Astrocyte (in vitro differentiated cells and primary cell): ENCODE results near the gene SH3PXD2B. TPM values are rescaled to one million over a fixed set of nuclear protein-coding genes. Genes with fewer than 3 reads are reported as not detected.

Source experiments
- DNase-seq: peaks from one replicate; pipeline ENCODE4 v3.0.0-alpha.2; 2010; ENCODE audit warnings: low read depth
- FAIRE-seq: peaks from 2 replicates; lab custom pipeline; 2011; peaks lifted over from hg19 to GRCh38; lab: Jason Lieb, UNC
- H2AFZ ChIP-seq: 2 replicates; pipeline ENCODE4 v1.6.0; 2012; ENCODE audit warnings: low read depth, low read length, inconsistent platforms
- H3K27ac ChIP-seq: 2 replicates; pipeline ENCODE4 v1.5.1; 2011; ENCODE audit warnings: low read depth, low read length, inconsistent platforms
- H3K27me3 ChIP-seq: 2 replicates; pipeline ENCODE4 v1.6.0; 2011; ENCODE audit warnings: low read length, inconsistent platforms; ENCODE audit not compliant: insufficient read depth
- H3K36me3 ChIP-seq: 2 replicates; pipeline ENCODE4 v1.5.1; 2011; ENCODE audit warnings: low read length, inconsistent platforms; ENCODE audit not compliant: insufficient read depth
- H3K4me1 ChIP-seq: 2 replicates; pipeline ENCODE4 v1.5.1; 2011; ENCODE audit warnings: low read length, inconsistent platforms; ENCODE audit not compliant: insufficient read depth
- H3K4me2 ChIP-seq: 2 replicates; pipeline ENCODE4 v1.6.0; 2012; ENCODE audit warnings: low read length, inconsistent platforms
- H3K4me3 ChIP-seq: 2 replicates; pipeline ENCODE4 v1.5.1; 2011; ENCODE audit warnings: low read depth, mild to moderate bottlenecking, low read length, inconsistent platforms; ENCODE audit not compliant: insufficient read depth
- H3K79me2 ChIP-seq: 2 replicates; pipeline ENCODE4 v1.6.0; 2012; ENCODE audit warnings: mild to moderate bottlenecking, low read length, inconsistent platforms; ENCODE audit not compliant: insufficient read depth
- H3K9ac ChIP-seq: 2 replicates; pipeline ENCODE4 v1.6.0; 2012; ENCODE audit warnings: mild to moderate bottlenecking, low read length, inconsistent platforms
- H3K9me3 ChIP-seq: 2 replicates; pipeline ENCODE4 v1.5.1; 2012; ENCODE audit warnings: low read depth, mild to moderate bottlenecking, low read length, inconsistent platforms; ENCODE audit not compliant: insufficient read depth
- H4K20me1 ChIP-seq: 2 replicates; pipeline ENCODE4 v1.6.0; 2012; ENCODE audit warnings: low read length, inconsistent platforms; ENCODE audit not compliant: insufficient read depth
- H3K27ac Mint-ChIP-seq: one replicate; pipeline ENCODE4 v1.8.0; 2021; ENCODE audit warnings: mild to moderate bottlenecking, mixed read lengths; ENCODE audit not compliant: unreplicated experiment
- H3K27me3 Mint-ChIP-seq: one replicate; pipeline ENCODE4 v1.8.0; 2021; ENCODE audit warnings: low read depth, mixed read lengths; ENCODE audit not compliant: unreplicated experiment
- H3K36me3 Mint-ChIP-seq: one replicate; pipeline ENCODE4 v1.8.0; 2021; ENCODE audit warnings: low read depth, mixed read lengths; ENCODE audit not compliant: unreplicated experiment
- H3K4me1 Mint-ChIP-seq: one replicate; pipeline ENCODE4 v1.8.0; 2021; ENCODE audit warnings: low read depth, mixed read lengths; ENCODE audit not compliant: unreplicated experiment
- H3K4me3 Mint-ChIP-seq: one replicate; pipeline ENCODE4 v1.8.0; 2021; ENCODE audit warnings: mild to moderate bottlenecking, moderate library complexity, mixed read lengths; ENCODE audit not compliant: unreplicated experiment
- H3K9me3 Mint-ChIP-seq: one replicate; pipeline ENCODE4 v1.8.0; 2021; ENCODE audit warnings: mild to moderate bottlenecking, mixed read lengths; ENCODE audit not compliant: unreplicated experiment
- CTCF ChIP-seq: IDR thresholded peaks from 2 replicates; pipeline ENCODE4 v1.5.1; 2011; ENCODE audit warnings: low read depth, mild to moderate bottlenecking, inconsistent platforms, low read length, moderate library complexity; ENCODE audit not compliant: insufficient read depth
- EZH2 ChIP-seq: IDR thresholded peaks from 2 replicates; pipeline ENCODE4 v1.6.1; 2012; ENCODE audit warnings: mild to moderate bottlenecking, low read length, inconsistent platforms; ENCODE audit not compliant: insufficient read depth
- total RNA-seq: library from RNA; stranded (reverse); gene quantifications from 2 replicates; pipeline ENCODE4 v1.2.1, GENCODE V29; 2021

SH3PXD2B gene
- total RNA-seq, 1 donor from 2014 or later, result 66.0 TPM

- H2AFZ ChIP-seq, result no peak overlapping the region
- no peaks in the 10 kb centered on the region for H4K20me1 ChIP-seq
- H3K4me3 Mint-ChIP-seq, result no peak overlapping the region
- no peak overlapping the region for H3K9ac ChIP-seq
- no peak overlapping the region for H3K27ac ChIP-seq
- H3K4me2 ChIP-seq, result no peak overlapping the region
- peaks cover 10% of the 10 kb centered on the region for H3K4me1 ChIP-seq
- TF ChIP-seq CTCF (no peak), EZH2 (no peak)
- no peak overlapping the region for H3K4me3 ChIP-seq
- H3K9me3 Mint-ChIP-seq, result peaks cover 15% of the 10 kb centered on the region
- peaks cover 9% of the 10 kb centered on the region for H3K27me3 ChIP-seq
- no peaks in the 10 kb centered on the region for H3K36me3 ChIP-seq
- no peak overlapping the region for H3K27ac Mint-ChIP-seq
- H3K36me3 Mint-ChIP-seq, result no peaks in the 10 kb centered on the region
- H3K79me2 ChIP-seq, result no peaks in the 10 kb centered on the region
- no peaks in the 10 kb centered on the region for H3K9me3 ChIP-seq
- FAIRE-seq (no peak), DNase-seq (no peak)
- H3K4me1 Mint-ChIP-seq, result peaks cover 19% of the 10 kb centered on the region
- H3K27me3 Mint-ChIP-seq, result peaks cover 46% of the 10 kb centered on the region
Measured at GRCh38 chr5:172493906-172494305, 39.6 kb upstream of the SH3PXD2B start.

- Histone ChIP-seq H3K9me3 (no peaks in the 10 kb centered on the region), H3K27me3 (peaks cover 10% of the 10 kb centered on the region), H2AFZ (no peak overlapping the region), H3K9ac (no peak overlapping the region), H4K20me1 (no peaks in the 10 kb centered on the region), H3K36me3 (no peaks in the 10 kb centered on the region), H3K4me2 (no peak overlapping the region), H3K27ac (no peak overlapping the region), H3K4me1 (peaks cover 10% of the 10 kb centered on the region), H3K79me2 (no peaks in the 10 kb centered on the region), H3K4me3 (no peak overlapping the region)
- Mint-ChIP-seq H3K27me3 (peaks cover 49% of the 10 kb centered on the region), H3K4me3 (no peak overlapping the region), H3K4me1 (peaks cover 19% of the 10 kb centered on the region), H3K27ac (no peak overlapping the region), H3K36me3 (no peaks in the 10 kb centered on the region), H3K9me3 (peaks cover 16% of the 10 kb centered on the region)
- TF ChIP-seq EZH2 (no peak), CTCF (no peak)
- DNase-seq, result no peak
- FAIRE-seq, result no peak
Measured at GRCh38 chr5:172493461-172493860, 39.1 kb upstream of the SH3PXD2B start.

GRCh38 chr5:172493002-172493401 lies 38.7 kb upstream of the SH3PXD2B start:
- H3K27me3 ChIP-seq, result peaks cover 10% of the 10 kb centered on the region
- H3K27ac ChIP-seq, result no peak overlapping the region
- H3K4me2 ChIP-seq, result no peak overlapping the region
- TF ChIP-seq EZH2 (no peak), CTCF (no peak)
- no peaks in the 10 kb centered on the region for H3K79me2 ChIP-seq
- Mint-ChIP-seq H3K27me3 (peaks cover 50% of the 10 kb centered on the region), H3K27ac (no peak overlapping the region), H3K4me1 (peaks cover 19% of the 10 kb centered on the region), H3K4me3 (no peak overlapping the region), H3K36me3 (no peaks in the 10 kb centered on the region), H3K9me3 (peaks cover 18% of the 10 kb centered on the region)
- H2AFZ ChIP-seq, result no peak overlapping the region
- no peak for FAIRE-seq
- peaks cover 10% of the 10 kb centered on the region for H3K4me1 ChIP-seq
- no peak for DNase-seq
- no peaks in the 10 kb centered on the region for H3K9me3 ChIP-seq
- no peaks in the 10 kb centered on the region for H4K20me1 ChIP-seq
- H3K4me3 ChIP-seq, result no peak overlapping the region
- H3K9ac ChIP-seq, result no peak overlapping the region
- no peaks in the 10 kb centered on the region for H3K36me3 ChIP-seq
